Parathyroid adenoma (tissue), 2 donors: ENCODE measurements around the gene CAPN13.

Source experiments
- H2AFZ ChIP-seq: fragments of 300-600 bp; sonication (generic); one replicate; pipeline ENCODE4 v1.7.0; 2017; ENCODE audit warnings: antibody characterized with exemption, mild to moderate bottlenecking
- H3K27ac ChIP-seq: fragments of 300-600 bp; sonication (generic); one replicate; pipeline ENCODE4 v1.7.0; 2017
- H3K27me3 ChIP-seq: fragments of 300-600 bp; sonication (generic); one replicate; pipeline ENCODE4 v1.7.0; 2017; ENCODE audit warnings: low read length; ENCODE audit not compliant: control insufficient read depth, insufficient read depth
- H3K36me3 ChIP-seq: fragments of 300-600 bp; sonication (generic); one replicate; pipeline ENCODE4 v1.7.0; 2017; ENCODE audit warnings: low read length; ENCODE audit not compliant: control insufficient read depth, insufficient read depth
- H3K4me1 ChIP-seq: fragments of 300-600 bp; sonication (generic); one replicate; pipeline ENCODE4 v1.7.0; 2017; ENCODE audit warnings: control low read depth
- H3K4me2 ChIP-seq: fragments of 300-600 bp; sonication (generic); one replicate; pipeline ENCODE4 v1.7.0; 2017; ENCODE audit warnings: low read length
- H3K4me3 ChIP-seq: fragments of 300-600 bp; sonication (generic); one replicate; pipeline ENCODE4 v1.7.0; 2017; ENCODE audit warnings: low read depth, low read length
- H3K79me2 ChIP-seq: fragments of 300-600 bp; sonication (generic); one replicate; pipeline ENCODE4 v1.7.0; 2017; ENCODE audit warnings: control low read depth
- H3K9ac ChIP-seq: fragments of 300-600 bp; sonication (generic); one replicate; pipeline ENCODE4 v1.7.0; 2017; ENCODE audit warnings: mild to moderate bottlenecking
- H3K9me3 ChIP-seq: fragments of 300-600 bp; sonication (generic); one replicate; pipeline ENCODE4 v1.7.0; 2017; ENCODE audit warnings: low read length; ENCODE audit not compliant: control insufficient read depth
- CTCF ChIP-seq: fragments of 300-600 bp; sonication (generic); IDR thresholded peaks from one replicate; pipeline ENCODE4 v1.7.0; 2017; ENCODE audit warnings: antibody characterized with exemption, mild to moderate bottlenecking
- donor health status: primary hyperparathyroidism.

The CAPN13 gene

GRCh38 chr2:30707304-30707903 lies 99.8 kb downstream of the CAPN13 start:
- Histone ChIP-seq H3K27me3 (no peaks in the 10 kb centered on the region), H3K36me3 (no peaks in the 10 kb centered on the region), H3K4me1 (peaks cover 2% of the 10 kb centered on the region), H3K9me3 (no peaks in the 10 kb centered on the region), H3K79me2 (no peaks in the 10 kb centered on the region), H3K27ac (no peak overlapping the region), H2AFZ (no peak overlapping the region), H3K4me2 (peak overlapping the region; percentile 44), H3K4me3 (no peak overlapping the region), H3K9ac (no peak overlapping the region)
- TF ChIP-seq CTCF = no peak

GRCh38 chr2:30706534-30707303 lies 100.5 kb downstream of the CAPN13 start:
- Histone ChIP-seq H3K27me3 (no peaks in the 10 kb centered on the region), H3K4me2 (peak overlapping the region; percentile 44), H3K36me3 (no peaks in the 10 kb centered on the region)

GRCh38 chr2:30705711-30706533 lies 101.3 kb downstream of the CAPN13 start:
- Histone ChIP-seq H3K9ac (no peak overlapping the region), H3K4me1 (peaks cover 2% of the 10 kb centered on the region), H3K27ac (no peak overlapping the region), H3K4me3 (no peak overlapping the region), H3K79me2 (no peaks in the 10 kb centered on the region), H3K4me2 (no peak overlapping the region), H2AFZ (peak overlapping the region; percentile 82), H3K9me3 (no peaks in the 10 kb centered on the region), H3K27me3 (no peaks in the 10 kb centered on the region), H3K36me3 (no peaks in the 10 kb centered on the region)
- TF ChIP-seq CTCF = no peak

More at GRCh38 chr2:30706534-30707303, 100.5 kb downstream of the CAPN13 start:
- Histone ChIP-seq H3K79me2 (no peaks in the 10 kb centered on the region), H3K27ac (no peak overlapping the region), H3K4me3 (no peak overlapping the region), H3K4me1 (peaks cover 2% of the 10 kb centered on the region), H2AFZ (no peak overlapping the region), H3K9me3 (no peaks in the 10 kb centered on the region), H3K9ac (no peak overlapping the region)
- TF ChIP-seq CTCF = peak; percentile 88

GRCh38 chr2:30705056-30705455 lies 102.2 kb downstream of the CAPN13 start:
- no peak for TF ChIP-seq CTCF
- Histone ChIP-seq H3K4me3 (no peak overlapping the region), H3K36me3 (no peaks in the 10 kb centered on the region), H3K9me3 (no peaks in the 10 kb centered on the region), H3K79me2 (no peaks in the 10 kb centered on the region), H2AFZ (peak overlapping the region; percentile 82), H3K9ac (no peak overlapping the region), H3K4me2 (no peak overlapping the region), H3K27ac (no peak overlapping the region), H3K27me3 (no peaks in the 10 kb centered on the region), H3K4me1 (peaks cover 2% of the 10 kb centered on the region)
